Measurements from ENCODE around the gene ENTPD6.

The ENTPD6 gene

GRCh38 chr20:25257756-25258475 is 62.4 kb downstream of the ENTPD6 start:
- no peak overlapping the region for H3K27ac ChIP-seq (ENCODE audit: low read depth, low read length)
- H3K18ac ChIP-seq (ENCODE audit: low read length), result no peak overlapping the region
- H3K4me3 ChIP-seq (ENCODE audit: low read length), result no peak overlapping the region
- no peak overlapping the region for H2BK5ac ChIP-seq (ENCODE audit: low read length)
- H3K4me1 ChIP-seq (ENCODE audit: control insufficient read depth, low read depth, low read length), result peaks cover 2% of the 10 kb centered on the region
- peaks cover 2% of the 10 kb centered on the region for H3K36me3 ChIP-seq (ENCODE audit: control insufficient read depth, insufficient read depth, low read length)
- peaks cover 6% of the 10 kb centered on the region for H3K79me2 ChIP-seq (ENCODE audit: control insufficient read depth, insufficient read depth, low read length)
- H3K56ac ChIP-seq (ENCODE audit: low read length), result no peak overlapping the region
- WGBS (ENCODE audit: extremely low coverage, insufficient coverage, low lambda C conversion rate), result no CpG with 5 or more reads among the region's 10 CpGs
- H2BK120ac ChIP-seq (ENCODE audit: low read depth, low read length), result no peak overlapping the region
- no peak overlapping the region for H3K23ac ChIP-seq (ENCODE audit: low read length)
- no peak for DNase-seq
- no peak overlapping the region for H4K8ac ChIP-seq (ENCODE audit: low read depth, low read length)
- H3K27me3 ChIP-seq (ENCODE audit: insufficient read depth, low read length, poor library complexity), result no peaks in the 10 kb centered on the region
- no peak overlapping the region for H4K5ac ChIP-seq (ENCODE audit: low read length)
- no peak overlapping the region for H3K4me2 ChIP-seq (ENCODE audit: low read length)
- H2BK15ac ChIP-seq (replicated peaks; ENCODE audit: low read depth), result no peak overlapping the region
- H2AK5ac ChIP-seq (ENCODE audit: low read length), result no peak overlapping the region
- peaks cover 22% of the 10 kb centered on the region for H3K79me1 ChIP-seq (ENCODE audit: low read length)
- H3K4ac ChIP-seq (ENCODE audit: low read depth, low read length), result no peak overlapping the region
- H3K9ac ChIP-seq (ENCODE audit: low read length), result no peak overlapping the region

GRCh38 chr20:25258476-25258805 is 62.9 kb downstream of the ENTPD6 start:
- WGBS (ENCODE audit: extremely low coverage, insufficient coverage, low lambda C conversion rate), result no CpG with 5 or more reads among the region's 8 CpGs
- DNase-seq, result no peak
- Histone ChIP-seq H4K5ac (ENCODE audit: low read length) (no peak overlapping the region), H4K8ac (ENCODE audit: low read depth, low read length) (no peak overlapping the region), H3K27ac (ENCODE audit: low read depth, low read length) (no peak overlapping the region), H3K79me2 (ENCODE audit: control insufficient read depth, insufficient read depth, low read length) (peaks cover 6% of the 10 kb centered on the region), H3K27me3 (ENCODE audit: insufficient read depth, low read length, poor library complexity) (no peaks in the 10 kb centered on the region), H3K4me2 (ENCODE audit: low read length) (no peak overlapping the region), H3K36me3 (ENCODE audit: control insufficient read depth, insufficient read depth, low read length) (peaks cover 2% of the 10 kb centered on the region), H3K4me1 (ENCODE audit: control insufficient read depth, low read depth, low read length) (peaks cover 2% of the 10 kb centered on the region), H2BK5ac (ENCODE audit: low read length) (no peak overlapping the region), H2BK15ac (replicated peaks; ENCODE audit: low read depth) (no peak overlapping the region), H3K56ac (ENCODE audit: low read length) (no peak overlapping the region), H3K18ac (ENCODE audit: low read length) (no peak overlapping the region), H3K79me1 (ENCODE audit: low read length) (peaks cover 22% of the 10 kb centered on the region), H3K4ac (ENCODE audit: low read depth, low read length) (no peak overlapping the region), H2AK5ac (ENCODE audit: low read length) (no peak overlapping the region), H3K4me3 (ENCODE audit: low read length) (no peak overlapping the region), H2BK120ac (ENCODE audit: low read depth, low read length) (no peak overlapping the region), H3K23ac (ENCODE audit: low read length) (no peak overlapping the region), H3K9ac (ENCODE audit: low read length) (no peak overlapping the region)

- no peak overlapping the region for H3K27ac ChIP-seq (ENCODE audit: low read depth, low read length)
- H3K79me2 ChIP-seq (ENCODE audit: control insufficient read depth, insufficient read depth, low read length), result peaks cover 6% of the 10 kb centered on the region
- H2AK5ac ChIP-seq (ENCODE audit: low read length), result no peak overlapping the region
- H4K5ac ChIP-seq (ENCODE audit: low read length), result no peak overlapping the region
- DNase-seq, result no peak
- H3K18ac ChIP-seq (ENCODE audit: low read length), result no peak overlapping the region
- no peak overlapping the region for H3K4me2 ChIP-seq (ENCODE audit: low read length)
- H3K4ac ChIP-seq (ENCODE audit: low read depth, low read length), result no peak overlapping the region
- H2BK120ac ChIP-seq (ENCODE audit: low read depth, low read length), result no peak overlapping the region
- no peak overlapping the region for H3K9ac ChIP-seq (ENCODE audit: low read length)
- no peak overlapping the region for H2BK5ac ChIP-seq (ENCODE audit: low read length)
- peaks cover 2% of the 10 kb centered on the region for H3K4me1 ChIP-seq (ENCODE audit: control insufficient read depth, low read depth, low read length)
- no peak overlapping the region for H2BK15ac ChIP-seq (replicated peaks; ENCODE audit: low read depth)
- no peak overlapping the region for H3K56ac ChIP-seq (ENCODE audit: low read length)
- no peak overlapping the region for H4K8ac ChIP-seq (ENCODE audit: low read depth, low read length)
- H3K4me3 ChIP-seq (ENCODE audit: low read length), result no peak overlapping the region
- no CpG with 5 or more reads among the region's 4 CpGs for WGBS (ENCODE audit: extremely low coverage, insufficient coverage, low lambda C conversion rate)
- H3K79me1 ChIP-seq (ENCODE audit: low read length), result peaks cover 20% of the 10 kb centered on the region
- no peaks in the 10 kb centered on the region for H3K27me3 ChIP-seq (ENCODE audit: insufficient read depth, low read length, poor library complexity)
- no peak overlapping the region for H3K23ac ChIP-seq (ENCODE audit: low read length)
- H3K36me3 ChIP-seq (ENCODE audit: control insufficient read depth, insufficient read depth, low read length), result peaks cover 2% of the 10 kb centered on the region
Observed at GRCh38 chr20:25258828-25259227, 63.3 kb downstream of the ENTPD6 start.

- Histone ChIP-seq H2BK5ac (ENCODE audit: low read length) (no peak overlapping the region), H3K18ac (ENCODE audit: low read length) (no peak overlapping the region), H4K8ac (ENCODE audit: low read depth, low read length) (no peak overlapping the region), H3K4me2 (ENCODE audit: low read length) (no peak overlapping the region), H3K9ac (ENCODE audit: low read length) (no peak overlapping the region), H3K56ac (ENCODE audit: low read length) (no peak overlapping the region), H2BK15ac (replicated peaks; ENCODE audit: low read depth) (no peak overlapping the region), H3K27me3 (ENCODE audit: insufficient read depth, low read length, poor library complexity) (no peaks in the 10 kb centered on the region), H3K23ac (ENCODE audit: low read length) (no peak overlapping the region), H3K4ac (ENCODE audit: low read depth, low read length) (no peak overlapping the region), H2BK120ac (ENCODE audit: low read depth, low read length) (no peak overlapping the region), H2AK5ac (ENCODE audit: low read length) (no peak overlapping the region), H3K4me1 (ENCODE audit: control insufficient read depth, low read depth, low read length) (peaks cover 2% of the 10 kb centered on the region), H3K4me3 (ENCODE audit: low read length) (no peak overlapping the region), H3K79me1 (ENCODE audit: low read length) (peaks cover 20% of the 10 kb centered on the region), H3K36me3 (ENCODE audit: control insufficient read depth, insufficient read depth, low read length) (peaks cover 2% of the 10 kb centered on the region), H3K27ac (ENCODE audit: low read depth, low read length) (no peak overlapping the region), H4K5ac (ENCODE audit: low read length) (no peak overlapping the region), H3K79me2 (ENCODE audit: control insufficient read depth, insufficient read depth, low read length) (peaks cover 6% of the 10 kb centered on the region)
- no CpG with 5 or more reads among the region's 12 CpGs for WGBS (ENCODE audit: extremely low coverage, insufficient coverage, low lambda C conversion rate)
- no peak for DNase-seq
Observed at GRCh38 chr20:25259358-25259757, 63.8 kb downstream of the ENTPD6 start.

- H3K18ac ChIP-seq (ENCODE audit: low read length), result no peak overlapping the region
- H3K4me2 ChIP-seq (ENCODE audit: low read length), result no peak overlapping the region
- peaks cover 20% of the 10 kb centered on the region for H3K79me1 ChIP-seq (ENCODE audit: low read length)
- H3K4me3 ChIP-seq (ENCODE audit: low read length), result no peak overlapping the region
- H3K56ac ChIP-seq (ENCODE audit: low read length), result no peak overlapping the region
- H3K79me2 ChIP-seq (ENCODE audit: control insufficient read depth, insufficient read depth, low read length), result peaks cover 6% of the 10 kb centered on the region
- no peaks in the 10 kb centered on the region for H3K27me3 ChIP-seq (ENCODE audit: insufficient read depth, low read length, poor library complexity)
- no peak overlapping the region for H3K27ac ChIP-seq (ENCODE audit: low read depth, low read length)
- H2AK5ac ChIP-seq (ENCODE audit: low read length), result no peak overlapping the region
- H3K9ac ChIP-seq (ENCODE audit: low read length), result no peak overlapping the region
- no peak overlapping the region for H4K8ac ChIP-seq (ENCODE audit: low read depth, low read length)
- H2BK5ac ChIP-seq (ENCODE audit: low read length), result no peak overlapping the region
- no peak overlapping the region for H2BK120ac ChIP-seq (ENCODE audit: low read depth, low read length)
- H4K5ac ChIP-seq (ENCODE audit: low read length), result no peak overlapping the region
- no CpG with 5 or more reads among the region's 9 CpGs for WGBS (ENCODE audit: extremely low coverage, insufficient coverage, low lambda C conversion rate)
- no peak for DNase-seq
- peaks cover 2% of the 10 kb centered on the region for H3K36me3 ChIP-seq (ENCODE audit: control insufficient read depth, insufficient read depth, low read length)
- peaks cover 2% of the 10 kb centered on the region for H3K4me1 ChIP-seq (ENCODE audit: control insufficient read depth, low read depth, low read length)
- H3K23ac ChIP-seq (ENCODE audit: low read length), result no peak overlapping the region
- H3K4ac ChIP-seq (ENCODE audit: low read depth, low read length), result no peak overlapping the region
- H2BK15ac ChIP-seq (replicated peaks; ENCODE audit: low read depth), result no peak overlapping the region
Observed at GRCh38 chr20:25259788-25260254, 64.3 kb downstream of the ENTPD6 start.
